ENCODE data around the gene DEXI.

- no peak for TF ChIP-seq CTCF (IDR thresholded peaks at IDR 0.05)
- no peak for TF ChIP-seq POLR2A (IDR thresholded peaks at IDR 0.05)
Observed at GRCh38 chr16:10892782-10893318, 49.4 kb downstream of the DEXI start.
